Brain microvascular endothelial cell (primary cell): ENCODE data around the gene TNK1.
A peak's percentile ranks its signal among the peaks of the same experiment; 100 is the strongest.

ENCODE experiments used
- DNase-seq: peaks from one replicate; pipeline ENCODE4 v3.0.0-alpha.2; 2020
- H3K27ac ChIP-seq: fragments of 250-450 bp; sonication (Bioruptor Pico); 2 replicates; pipeline ENCODE4 v1.5.1; 2020; ENCODE audit warnings: mild to moderate bottlenecking, moderate library complexity
- H3K27me3 ChIP-seq: fragments of 250-450 bp; sonication (Bioruptor Pico); replicated peaks from 2 replicates; pipeline ENCODE4 v1.5.1; 2020; ENCODE audit warnings: mild to moderate bottlenecking
- H3K36me3 ChIP-seq: fragments of 250-450 bp; sonication (Bioruptor Pico); replicated peaks from 2 replicates; pipeline ENCODE4 v1.5.1; 2020; ENCODE audit warnings: mild to moderate bottlenecking
- H3K4me3 ChIP-seq: 2 replicates; pipeline ENCODE4 v1.5.1; 2011; ENCODE audit warnings: low read depth, mild to moderate bottlenecking, control low read depth, low read length, moderate library complexity
- CTCF ChIP-seq: IDR thresholded peaks from 2 replicates; pipeline ENCODE4 v1.5.1; 2011; ENCODE audit warnings: low read depth, mild to moderate bottlenecking, moderate library complexity, low read length, control low read depth, inconsistent platforms; ENCODE audit errors: missing control alignments
- in situ Hi-C: cut with HindIII; loops from 2 replicates; pipeline ENCODE4 v1.10.0; 2017; ENCODE audit warnings: low sequenced_read_pairs, low pct_ligation_motif_present

TNK1 gene

DNA sequence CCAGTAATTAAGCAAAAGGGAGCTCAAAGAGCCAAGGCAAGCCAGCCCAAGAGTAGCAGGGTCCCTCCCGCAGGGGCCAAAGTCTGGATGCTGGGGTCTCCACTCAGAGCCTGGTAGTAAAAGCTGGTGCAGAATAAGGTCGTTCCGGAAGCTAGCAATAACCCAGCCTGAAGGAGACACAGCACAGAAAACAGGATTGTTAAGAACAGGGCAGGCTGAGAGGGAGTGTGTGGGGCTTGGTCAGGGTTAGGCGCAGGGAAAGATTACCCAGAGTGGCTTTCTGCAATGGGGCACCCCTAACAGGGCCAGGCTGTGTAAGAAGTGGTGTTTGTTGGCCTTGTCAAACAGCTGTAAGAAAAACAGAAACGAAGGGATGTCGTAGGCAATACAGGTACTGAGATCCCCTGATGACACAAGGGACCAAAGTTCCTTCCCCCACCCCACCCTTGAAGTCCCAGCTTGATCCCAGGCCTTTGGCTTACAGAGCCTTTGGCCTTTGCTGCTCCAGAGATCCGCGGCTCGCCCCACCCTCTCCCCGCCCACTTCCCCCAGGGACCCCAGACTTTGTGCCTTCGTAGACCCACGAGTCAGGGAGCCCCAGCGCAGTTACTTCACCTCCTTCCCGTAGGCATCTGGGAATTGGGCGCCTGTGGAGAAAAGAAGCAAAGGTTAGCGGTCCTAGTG lies 22.3 kb downstream of the TNK1 start:
- TF ChIP-seq CTCF: no peak
- no peaks in the 10 kb centered on the region for H3K36me3 ChIP-seq
- in situ Hi-C loops: no loop called here
- H3K4me3 ChIP-seq: peak overlapping the region; percentile 83
- DNase-seq: no peak
- peak overlapping the region; percentile 51 for H3K27ac ChIP-seq
- H3K27me3 ChIP-seq: no peaks in the 10 kb centered on the region

- Histone ChIP-seq H3K4me3 (peak overlapping the region; percentile 83), H3K36me3 (peaks cover under 1% of the 10 kb centered on the region), H3K27me3 (no peaks in the 10 kb centered on the region), H3K27ac (peak overlapping the region; percentile 51)
- in situ Hi-C loops: no loop called here
- no peak for DNase-seq
- TF ChIP-seq CTCF: no peak
These were observed 22.8 kb downstream of the TNK1 start for GRCh38 chr17:7403727-7403976.

DNA sequence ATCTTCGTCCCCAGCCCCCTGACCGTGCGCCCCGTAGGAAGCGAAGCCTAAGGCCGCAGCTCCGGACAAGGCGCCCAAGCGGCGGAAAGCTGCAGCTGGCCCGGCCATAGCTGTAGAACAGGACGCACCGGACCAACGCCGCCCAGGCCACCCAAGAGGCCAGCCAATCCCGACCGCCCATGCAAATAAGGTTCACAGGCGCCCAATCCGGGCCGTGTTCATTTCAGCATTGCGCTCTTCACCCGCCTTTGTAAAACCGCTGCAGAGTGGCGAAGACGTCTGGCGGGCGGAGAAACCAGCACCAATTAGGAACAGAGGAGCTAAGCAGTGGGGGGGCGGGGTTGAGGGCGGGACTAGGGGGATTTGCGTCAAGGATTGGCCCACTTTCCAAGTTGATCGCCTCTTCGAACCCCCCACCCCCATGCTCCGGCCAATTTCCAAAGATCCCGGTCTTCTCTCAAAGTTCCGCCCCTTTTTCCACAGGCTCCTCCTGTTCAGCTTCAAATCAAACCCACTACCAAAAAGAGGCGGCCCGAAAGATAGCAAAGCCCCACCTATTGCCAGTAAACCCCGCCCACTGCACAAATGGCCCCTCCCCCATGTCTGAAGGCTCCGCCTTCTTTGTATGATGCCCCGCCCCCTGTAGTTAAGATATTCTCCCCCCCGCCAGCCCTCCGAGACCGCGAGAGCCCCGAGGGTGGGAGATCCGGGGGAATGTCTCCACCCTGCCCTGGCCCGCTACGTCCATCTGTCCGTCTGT lies 23.3 kb downstream of the TNK1 start, which contains the start of gene TMEM256:
TMEM256 (minus strand) TSS at position 121 of the 760 bp plus-strand sequence; CDS start at position 108, 13 bp downstream.
- peaks cover 5% of the 10 kb centered on the region for H3K36me3 ChIP-seq
- peak; percentile 29 for TF ChIP-seq CTCF
- DNase-seq: peak; percentile 99
- peak within 1 kb of the TSS; percentile 51 for H3K27ac ChIP-seq
- H3K27me3 ChIP-seq: no peaks in the 10 kb centered on the region
- in situ Hi-C loops: no loop called here
- peak within 1 kb of the TSS; percentile 83 for H3K4me3 ChIP-seq

- DNase-seq: peak; percentile 32
- no peaks in the 10 kb centered on the region for H3K27me3 ChIP-seq
- no peak for TF ChIP-seq CTCF
- peak overlapping the region; percentile 69 for H3K4me3 ChIP-seq
- peaks cover 8% of the 10 kb centered on the region for H3K36me3 ChIP-seq
- H3K27ac ChIP-seq: peak overlapping the region; percentile 8
- in situ Hi-C loops: no loop called here
These were observed 24.0 kb downstream of the TNK1 start for GRCh38 chr17:7404737-7405349.

DNA sequence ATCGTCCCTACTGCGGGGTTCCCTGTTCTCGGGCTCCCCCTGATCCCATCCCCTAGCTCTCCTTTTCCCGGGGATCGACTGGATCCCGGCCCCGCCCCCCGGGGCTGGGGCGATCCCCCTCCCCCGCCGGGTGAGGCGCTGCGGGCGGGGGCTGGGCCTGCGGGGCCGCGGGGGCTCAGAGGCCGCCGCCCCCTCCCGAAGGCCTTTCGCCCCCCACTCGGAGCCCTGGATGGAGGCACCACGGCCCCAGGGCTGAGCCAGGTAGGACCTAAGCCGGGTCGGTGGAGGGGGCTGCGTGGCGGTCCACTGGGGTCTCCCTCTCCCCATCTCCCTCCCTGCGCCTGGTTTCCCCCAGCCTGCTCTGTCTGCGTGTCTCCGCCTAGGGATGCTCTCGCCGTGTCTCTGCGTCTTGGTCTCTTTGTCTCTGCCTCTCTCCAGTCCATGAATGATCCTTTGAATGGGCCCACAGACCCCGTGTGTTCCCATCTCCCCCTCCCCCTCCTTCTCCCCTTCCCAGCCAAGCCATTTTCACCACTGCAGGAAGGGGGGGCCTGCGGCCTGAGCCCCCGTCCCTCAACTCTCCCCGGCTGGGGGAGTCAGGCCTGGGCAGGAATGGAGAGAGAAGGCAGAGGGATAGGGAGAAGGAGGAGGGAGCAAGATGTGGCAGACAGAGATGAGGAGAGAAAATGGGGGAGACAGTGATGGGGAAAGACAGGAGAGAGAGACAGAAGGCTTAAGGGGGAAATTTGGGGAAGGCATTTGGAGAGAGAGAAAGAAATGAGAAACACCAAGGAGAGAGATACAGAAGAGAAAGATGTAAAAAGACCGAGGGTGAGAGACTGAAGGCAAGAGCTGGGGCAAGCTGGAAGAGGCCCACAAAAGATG lies 24.7 kb downstream of the TNK1 start:
- Histone ChIP-seq H3K4me3 (peak overlapping the region; percentile 69), H3K27ac (no peak overlapping the region), H3K27me3 (no peaks in the 10 kb centered on the region), H3K36me3 (peaks cover 13% of the 10 kb centered on the region)
- no peak for TF ChIP-seq CTCF
- in situ Hi-C loops: no loop called here
- DNase-seq: no peak
